Panc1 (cell line): Measurements from ENCODE around the gene LRRC8C. TPM values are rescaled to one million over a fixed set of nuclear protein-coding genes. Genes with fewer than 3 reads are reported as not detected.

Source experiments
- ATAC-seq: fragments of 200-7000 bp; cut with Tn5 transposase; 2 replicates; pipeline ENCODE4 v1.9.1; 2020; ENCODE audit warnings: mild to moderate bottlenecking, moderate library complexity
- BruUV-seq: library from RNA; stranded (reverse); fragments of 400-500 nt; replicated peaks from 2 replicates; lab custom pipeline; 2021; lab: Mats Ljungman, UMichigan
- CTCF ChIA-PET: fragments of 300-600 bp; sonication (Branson Sonifier 250); formaldehyde crosslinking; loops from one replicate; lab custom pipeline; 2022; ENCODE audit warnings: antibody characterized with exemption; lab: Charles Lee
- POLR2A ChIA-PET: fragments of 300-600 bp; sonication (Branson Sonifier 250); formaldehyde crosslinking; loops from one replicate; lab custom pipeline; 2022; ENCODE audit warnings: antibody characterized with exemption; lab: Charles Lee
- DNase-seq: peaks from one replicate; pipeline ENCODE4 v3.0.0-alpha.2; 2010; ENCODE audit warnings: low read depth, low spot score
- H3K27ac ChIP-seq: 2 replicates; pipeline ENCODE4 v1.5.1; 2011; ENCODE audit warnings: mild to moderate bottlenecking, low read length, inconsistent platforms
- H3K27me3 ChIP-seq: fragments of 200-500 bp; sonication (Bioruptor generic); 2 replicates; pipeline ENCODE4 v1.6.0; 2014; ENCODE audit warnings: low read length, inconsistent platforms; ENCODE audit not compliant: control insufficient read depth, insufficient read depth
- H3K36me3 ChIP-seq: fragments of 200-500 bp; sonication (Bioruptor generic); 2 replicates; pipeline ENCODE4 v1.5.1; 2014; ENCODE audit warnings: inconsistent platforms, mild to moderate bottlenecking, low read length, moderate library complexity; ENCODE audit not compliant: control insufficient read depth, insufficient read depth
- H3K4me1 ChIP-seq: 2 replicates; pipeline ENCODE4 v1.5.1; 2011; ENCODE audit warnings: inconsistent platforms, mild to moderate bottlenecking, low read length, moderate library complexity; ENCODE audit not compliant: control insufficient read depth, insufficient read depth
- H3K4me3 ChIP-seq, 2 experiments: 2 replicates each; pipeline ENCODE4 v1.5.1; 2011 to 2012; ENCODE audit warnings: low read depth in 2 of 2, low read length in 2 of 2, mild to moderate bottlenecking in 2 of 2, inconsistent platforms in 1 of 2, moderate library complexity in 1 of 2
- H3K9me3 ChIP-seq: fragments of 200-500 bp; sonication (Bioruptor generic); 2 replicates; pipeline ENCODE4 v1.5.1; 2014; ENCODE audit warnings: low read depth, mild to moderate bottlenecking, inconsistent platforms, low read length, moderate library complexity; ENCODE audit not compliant: control insufficient read depth, insufficient read depth
- POLR2AphosphoS5 ChIP-seq: IDR thresholded peaks from 2 replicates; pipeline ENCODE4 v1.6.1; 2012; ENCODE audit warnings: mild to moderate bottlenecking, low read depth, low read length, moderate library complexity
- SIN3A ChIP-seq: IDR thresholded peaks from 2 replicates; pipeline ENCODE4 v1.6.1; 2012; ENCODE audit warnings: low read depth, mild to moderate bottlenecking, low read length, moderate library complexity, borderline replicate concordance; ENCODE audit not compliant: insufficient read depth
- TCF7L2 ChIP-seq: IDR thresholded peaks from 2 replicates; pipeline ENCODE4 v1.6.1; 2011; ENCODE audit warnings: mild to moderate bottlenecking, low read depth, low read length, inconsistent platforms
- in situ Hi-C: cut with HindIII; loops from 2 replicates; pipeline ENCODE4 v1.10.0; 2016; ENCODE audit warnings: low sequenced_read_pairs, low pct_unique_long_range_greater_than_20kb
- intact Hi-C: fragments of 100-400 bp; cut with micrococcal nuclease; formaldehyde crosslinking; loops from one replicate; pipeline ENCODE4 v1.10.0; 2022; ENCODE audit not compliant: unreplicated experiment
- total RNA-seq: library from RNA; stranded (reverse); gene quantifications from one replicate; pipeline ENCODE4 v1.2.1, GENCODE V29; 2021; ENCODE audit not compliant: unreplicated experiment
- TF ChIP-seq, protein P1 (sequence below): fragments of 450-650 bp; IDR thresholded peaks from 2 replicates; pipeline ENCODE4 v1.5.1; 2017; ENCODE audit warnings: mild to moderate bottlenecking
- TF ChIP-seq, protein P2 (sequence below), 2 experiments: IDR thresholded peaks; 2 replicates each; pipeline ENCODE4 v1.6.1; 2011 to 2012; ENCODE audit warnings: low read depth in 2 of 2, control low read depth in 1 of 2, low read length in 1 of 2, mild to moderate bottlenecking in 1 of 2, moderate library complexity in 1 of 2; ENCODE audit not compliant: insufficient read depth in 1 of 2

Gene LRRC8C
- total RNA-seq, 1 experiment from 2014 or later, result 17.1 TPM

DNA sequence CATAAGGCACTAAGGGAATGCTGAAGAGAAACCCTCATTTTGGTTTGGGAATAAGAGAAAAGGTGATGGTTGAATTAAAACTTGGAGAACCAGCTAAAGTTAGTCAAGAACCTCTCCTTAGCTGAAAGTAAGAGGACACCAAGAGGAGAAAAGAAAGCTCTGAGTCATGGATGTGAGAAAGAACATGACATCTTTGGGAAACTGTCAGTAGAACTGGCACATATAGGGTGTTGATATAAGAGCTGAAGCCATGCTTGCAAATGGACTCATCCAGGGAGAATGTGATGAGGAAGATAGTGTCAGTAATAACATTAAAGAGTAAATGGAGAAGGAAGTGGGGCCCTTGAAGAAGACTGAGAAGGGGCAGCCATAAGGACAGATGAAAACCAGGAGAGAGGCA lies 54.3 kb downstream of the LRRC8C start:
- Histone ChIP-seq H3K27ac (no peak overlapping the region), H3K4me1 (peaks cover 4% of the 10 kb centered on the region; the same call in 1 of the 2 replicates), H3K27me3 (no peaks in the 10 kb centered on the region), H3K36me3 (no peaks in the 10 kb centered on the region), H3K4me3 (no peak overlapping the region), H3K9me3 (no peaks in the 10 kb centered on the region)
- POLR2A ChIA-PET, result interaction anchor here (0.6 kb wide), 1 partner anchor 157 kb away, joined by 4 read pairs; no protein-coding TSS in a partner anchor
- no peak for ATAC-seq
- no peak for TF ChIP-seq TCF7L2
- no peak for TF ChIP-seq SIN3A
- TF ChIP-seq, protein P1, sequence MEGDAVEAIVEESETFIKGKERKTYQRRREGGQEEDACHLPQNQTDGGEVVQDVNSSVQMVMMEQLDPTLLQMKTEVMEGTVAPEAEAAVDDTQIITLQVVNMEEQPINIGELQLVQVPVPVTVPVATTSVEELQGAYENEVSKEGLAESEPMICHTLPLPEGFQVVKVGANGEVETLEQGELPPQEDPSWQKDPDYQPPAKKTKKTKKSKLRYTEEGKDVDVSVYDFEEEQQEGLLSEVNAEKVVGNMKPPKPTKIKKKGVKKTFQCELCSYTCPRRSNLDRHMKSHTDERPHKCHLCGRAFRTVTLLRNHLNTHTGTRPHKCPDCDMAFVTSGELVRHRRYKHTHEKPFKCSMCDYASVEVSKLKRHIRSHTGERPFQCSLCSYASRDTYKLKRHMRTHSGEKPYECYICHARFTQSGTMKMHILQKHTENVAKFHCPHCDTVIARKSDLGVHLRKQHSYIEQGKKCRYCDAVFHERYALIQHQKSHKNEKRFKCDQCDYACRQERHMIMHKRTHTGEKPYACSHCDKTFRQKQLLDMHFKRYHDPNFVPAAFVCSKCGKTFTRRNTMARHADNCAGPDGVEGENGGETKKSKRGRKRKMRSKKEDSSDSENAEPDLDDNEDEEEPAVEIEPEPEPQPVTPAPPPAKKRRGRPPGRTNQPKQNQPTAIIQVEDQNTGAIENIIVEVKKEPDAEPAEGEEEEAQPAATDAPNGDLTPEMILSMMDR, result no peak
- TF ChIP-seq, protein P2, sequence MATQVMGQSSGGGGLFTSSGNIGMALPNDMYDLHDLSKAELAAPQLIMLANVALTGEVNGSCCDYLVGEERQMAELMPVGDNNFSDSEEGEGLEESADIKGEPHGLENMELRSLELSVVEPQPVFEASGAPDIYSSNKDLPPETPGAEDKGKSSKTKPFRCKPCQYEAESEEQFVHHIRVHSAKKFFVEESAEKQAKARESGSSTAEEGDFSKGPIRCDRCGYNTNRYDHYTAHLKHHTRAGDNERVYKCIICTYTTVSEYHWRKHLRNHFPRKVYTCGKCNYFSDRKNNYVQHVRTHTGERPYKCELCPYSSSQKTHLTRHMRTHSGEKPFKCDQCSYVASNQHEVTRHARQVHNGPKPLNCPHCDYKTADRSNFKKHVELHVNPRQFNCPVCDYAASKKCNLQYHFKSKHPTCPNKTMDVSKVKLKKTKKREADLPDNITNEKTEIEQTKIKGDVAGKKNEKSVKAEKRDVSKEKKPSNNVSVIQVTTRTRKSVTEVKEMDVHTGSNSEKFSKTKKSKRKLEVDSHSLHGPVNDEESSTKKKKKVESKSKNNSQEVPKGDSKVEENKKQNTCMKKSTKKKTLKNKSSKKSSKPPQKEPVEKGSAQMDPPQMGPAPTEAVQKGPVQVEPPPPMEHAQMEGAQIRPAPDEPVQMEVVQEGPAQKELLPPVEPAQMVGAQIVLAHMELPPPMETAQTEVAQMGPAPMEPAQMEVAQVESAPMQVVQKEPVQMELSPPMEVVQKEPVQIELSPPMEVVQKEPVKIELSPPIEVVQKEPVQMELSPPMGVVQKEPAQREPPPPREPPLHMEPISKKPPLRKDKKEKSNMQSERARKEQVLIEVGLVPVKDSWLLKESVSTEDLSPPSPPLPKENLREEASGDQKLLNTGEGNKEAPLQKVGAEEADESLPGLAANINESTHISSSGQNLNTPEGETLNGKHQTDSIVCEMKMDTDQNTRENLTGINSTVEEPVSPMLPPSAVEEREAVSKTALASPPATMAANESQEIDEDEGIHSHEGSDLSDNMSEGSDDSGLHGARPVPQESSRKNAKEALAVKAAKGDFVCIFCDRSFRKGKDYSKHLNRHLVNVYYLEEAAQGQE (IDR thresholded peaks at IDR 0.05; ENCODE audit: insufficient read depth in 1 of 2, low read depth in 2 of 2, low read length in 1 of 2), result no peak
- TF ChIP-seq POLR2AphosphoS5, result no peak
- no peak for DNase-seq
- CTCF ChIA-PET, result no interaction called here
- BruUV-seq, result no TSS peak
- in situ Hi-C loops (no loop called here), intact Hi-C loops (no loop called here)

DNA sequence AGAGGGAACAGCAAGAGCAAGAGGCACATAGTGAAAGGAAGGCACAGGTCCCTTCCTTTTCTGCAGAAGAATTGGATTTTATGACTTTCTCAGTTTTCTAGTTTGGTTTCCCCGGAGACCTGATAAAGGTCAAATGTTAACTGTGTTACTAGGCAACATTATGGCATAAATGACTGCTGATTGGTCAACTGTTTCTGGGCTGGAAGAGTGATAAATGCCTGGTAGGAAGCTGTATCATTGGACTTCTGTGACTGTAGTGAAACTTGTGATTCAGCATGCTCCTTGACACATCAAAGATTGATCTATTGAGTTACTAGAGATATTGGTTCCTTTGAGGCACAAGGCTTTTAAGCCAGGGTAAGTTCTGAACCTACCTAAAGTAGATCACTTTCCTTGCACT lies 55.7 kb downstream of the LRRC8C start:
- no peak for DNase-seq
- no peaks in the 10 kb centered on the region for H3K36me3 ChIP-seq
- H3K27ac ChIP-seq, result no peak overlapping the region
- in situ Hi-C loops, result no loop called here
- intact Hi-C loops, result no loop called here
- no TSS peak for BruUV-seq
- no peaks in the 10 kb centered on the region for H3K9me3 ChIP-seq
- ChIA-PET POLR2A (no interaction called here), CTCF (no interaction called here)
- no peak overlapping the region for H3K4me3 ChIP-seq
- TF ChIP-seq, protein P1, result no peak
- TF ChIP-seq, protein P2 (IDR thresholded peaks at IDR 0.05; ENCODE audit: insufficient read depth in 1 of 2, low read depth in 2 of 2, low read length in 1 of 2), result no peak
- TF ChIP-seq POLR2AphosphoS5 (no peak), SIN3A (no peak), TCF7L2 (no peak)
- ATAC-seq, result no peak
- no peaks in the 10 kb centered on the region for H3K27me3 ChIP-seq
- H3K4me1 ChIP-seq, result peaks cover 13% of the 10 kb centered on the region
